Immature natural killer cell (primary cell): Measurements from ENCODE around the gene NCKAP5. TPM values are rescaled to one million over a fixed set of nuclear protein-coding genes. Genes with fewer than 3 reads are reported as not detected.

ENCODE experiments used
- DNase-seq, 3 donors: peaks; one replicate each; pipeline ENCODE4 v3.0.0; 2022; ENCODE audit warnings: mixed read lengths in 1 of 3
- H3K27ac Mint-ChIP-seq, 6 donors: one replicate each; pipeline ENCODE4 v1.8.0; 2020; ENCODE audit warnings: mixed read lengths in 6 of 6, mild to moderate bottlenecking in 5 of 6, inconsistent platforms in 4 of 6, moderate library complexity in 3 of 6
- H3K27me3 Mint-ChIP-seq, 3 donors: one replicate each; pipeline ENCODE4 v1.8.0; 2020 to 2021; ENCODE audit warnings: low read depth in 3 of 3, mild to moderate bottlenecking in 3 of 3, mixed read lengths in 3 of 3, moderate library complexity in 3 of 3, inconsistent platforms in 1 of 3
- H3K36me3 Mint-ChIP-seq, 3 donors: one replicate each; pipeline ENCODE4 v1.8.0; 2020; ENCODE audit warnings: mixed read lengths in 3 of 3, inconsistent platforms in 2 of 3, mild to moderate bottlenecking in 2 of 3
- H3K4me1 Mint-ChIP-seq, 2 donors: one replicate each; pipeline ENCODE4 v1.8.0; 2020; ENCODE audit warnings: inconsistent platforms in 2 of 2, mild to moderate bottlenecking in 2 of 2, mixed read lengths in 2 of 2, moderate library complexity in 1 of 2
- H3K4me3 Mint-ChIP-seq, 5 donors: one replicate each; pipeline ENCODE4 v1.8.0; 2020; ENCODE audit warnings: mild to moderate bottlenecking in 5 of 5, mixed read lengths in 5 of 5, inconsistent platforms in 3 of 5, moderate library complexity in 3 of 5
- H3K9me3 Mint-ChIP-seq, 6 donors: one replicate each; pipeline ENCODE4 v1.8.0; 2020; ENCODE audit warnings: mild to moderate bottlenecking in 6 of 6, mixed read lengths in 6 of 6, inconsistent platforms in 4 of 6, moderate library complexity in 3 of 6
- polyA plus RNA-seq, 3 donors: library from polyadenylated mRNA; unstranded; fragments of 300-500 nt; fragmentation: Illumina TruSeq; gene quantifications; one replicate each; pipeline ENCODE4 v1.2.3, GENCODE V29; 2021

Gene NCKAP5
- polyA plus RNA-seq, 3 donors from 2014 or later, result not detected

- Mint-ChIP-seq H3K36me3 (no peaks in the 10 kb centered on the region), H3K27ac (no peak overlapping the region), H3K4me1 (no peaks in the 10 kb centered on the region), H3K27me3 (no peaks in the 10 kb centered on the region), H3K9me3 (peaks cover 0 to 6% (median 2%) of the 10 kb centered on the region in 6 donors), H3K4me3 (no peak overlapping the region)
- DNase-seq, result no peak
Measured at GRCh38 chr2:133496501-133497269, 71.6 kb downstream of the NCKAP5 start.

- Mint-ChIP-seq H3K27me3 (peaks cover 0 to 3% (median 0%) of the 10 kb centered on the region in 3 donors), H3K36me3 (no peaks in the 10 kb centered on the region), H3K4me3 (no peak overlapping the region), H3K4me1 (no peaks in the 10 kb centered on the region), H3K27ac (no peak overlapping the region), H3K9me3 (peaks cover 0 to 11% (median 0%) of the 10 kb centered on the region in 6 donors)
- DNase-seq, result no peak
Measured at GRCh38 chr2:133495226-133495625, 73.0 kb downstream of the NCKAP5 start.

- H3K4me1 Mint-ChIP-seq, result no peaks in the 10 kb centered on the region
- peaks cover 0 to 3% (median 0%) of the 10 kb centered on the region in 3 donors for H3K27me3 Mint-ChIP-seq
- H3K36me3 Mint-ChIP-seq, result no peaks in the 10 kb centered on the region
- DNase-seq, result no peak
- no peak overlapping the region for H3K4me3 Mint-ChIP-seq
- peaks cover 0 to 8% (median 2%) of the 10 kb centered on the region in 6 donors for H3K9me3 Mint-ChIP-seq
- H3K27ac Mint-ChIP-seq, result no peak overlapping the region
Measured at GRCh38 chr2:133492719-133493380, 75.4 kb downstream of the NCKAP5 start.

- Mint-ChIP-seq H3K36me3 (no peaks in the 10 kb centered on the region), H3K4me1 (no peaks in the 10 kb centered on the region), H3K4me3 (no peak overlapping the region), H3K9me3 (peaks cover 0 to 13% (median 8%) of the 10 kb centered on the region in 6 donors), H3K27me3 (peaks cover 0 to 3% (median 0%) of the 10 kb centered on the region in 3 donors), H3K27ac (no peak overlapping the region)
- DNase-seq, result no peak
Measured at GRCh38 chr2:133490411-133490980, 77.8 kb downstream of the NCKAP5 start.

GRCh38 chr2:133489641-133490410 is 78.4 kb downstream of the NCKAP5 start:
- Mint-ChIP-seq H3K4me1 (no peaks in the 10 kb centered on the region), H3K27me3 (peaks cover 0 to 3% (median 0%) of the 10 kb centered on the region in 3 donors), H3K27ac (no peak overlapping the region), H3K9me3 (peaks cover 0 to 13% (median 8%) of the 10 kb centered on the region in 6 donors), H3K4me3 (no peak overlapping the region), H3K36me3 (no peaks in the 10 kb centered on the region)
- DNase-seq, result no peak

- Mint-ChIP-seq H3K27me3 (peaks cover 0 to 3% (median 0%) of the 10 kb centered on the region in 3 donors), H3K27ac (no peak overlapping the region), H3K4me1 (no peaks in the 10 kb centered on the region), H3K36me3 (no peaks in the 10 kb centered on the region), H3K4me3 (no peak overlapping the region), H3K9me3 (peaks cover 0 to 13% (median 7%) of the 10 kb centered on the region in 6 donors)
- DNase-seq, result no peak
Measured at GRCh38 chr2:133489146-133489545, 79.1 kb downstream of the NCKAP5 start.

- H3K9me3 Mint-ChIP-seq, result peaks cover 2 to 16% (median 7%) of the 10 kb centered on the region in 6 donors
- no peak overlapping the region for H3K4me3 Mint-ChIP-seq
- DNase-seq, result no peak
- H3K4me1 Mint-ChIP-seq, result no peaks in the 10 kb centered on the region
- H3K36me3 Mint-ChIP-seq, result no peaks in the 10 kb centered on the region
- peaks cover 0 to 4% (median 0%) of the 10 kb centered on the region in 3 donors for H3K27me3 Mint-ChIP-seq
- no peak overlapping the region for H3K27ac Mint-ChIP-seq
Measured at GRCh38 chr2:133486771-133487191, 81.5 kb downstream of the NCKAP5 start.

GRCh38 chr2:133485868-133486267 is 82.4 kb downstream of the NCKAP5 start:
- Mint-ChIP-seq H3K4me3 (no peak overlapping the region), H3K9me3 (peaks cover 5 to 21% (median 6%) of the 10 kb centered on the region in 6 donors), H3K27me3 (peaks cover 0 to 2% (median 1%) of the 10 kb centered on the region in 3 donors), H3K27ac (no peak overlapping the region), H3K36me3 (no peaks in the 10 kb centered on the region), H3K4me1 (no peaks in the 10 kb centered on the region)
- DNase-seq, result no peak

GRCh38 chr2:133484784-133485183 is 83.5 kb downstream of the NCKAP5 start:
- Mint-ChIP-seq H3K36me3 (no peaks in the 10 kb centered on the region), H3K9me3 (peaks cover 3 to 21% (median 5%) of the 10 kb centered on the region in 6 donors), H3K4me1 (no peaks in the 10 kb centered on the region), H3K27ac (no peak overlapping the region), H3K4me3 (no peak overlapping the region), H3K27me3 (peaks cover 0 to 2% (median 1%) of the 10 kb centered on the region in 3 donors)
- no peak for DNase-seq

GRCh38 chr2:133484106-133484505 is 84.2 kb downstream of the NCKAP5 start:
- H3K36me3 Mint-ChIP-seq, result no peaks in the 10 kb centered on the region
- H3K27ac Mint-ChIP-seq, result no peak overlapping the region
- no peaks in the 10 kb centered on the region for H3K4me1 Mint-ChIP-seq
- peaks cover 2 to 19% (median 5%) of the 10 kb centered on the region in 6 donors for H3K9me3 Mint-ChIP-seq
- H3K27me3 Mint-ChIP-seq, result peaks cover 0 to 2% (median 1%) of the 10 kb centered on the region in 3 donors
- no peak overlapping the region for H3K4me3 Mint-ChIP-seq
- no peak for DNase-seq

- no peak overlapping the region for H3K4me3 Mint-ChIP-seq
- H3K9me3 Mint-ChIP-seq, result peaks cover 2 to 17% (median 5%) of the 10 kb centered on the region in 6 donors
- no peak overlapping the region for H3K27ac Mint-ChIP-seq
- peaks cover 0 to 2% (median 1%) of the 10 kb centered on the region in 3 donors for H3K27me3 Mint-ChIP-seq
- H3K4me1 Mint-ChIP-seq, result no peaks in the 10 kb centered on the region
- H3K36me3 Mint-ChIP-seq, result no peaks in the 10 kb centered on the region
- DNase-seq, result no peak
Measured at GRCh38 chr2:133483181-133483580, 85.1 kb downstream of the NCKAP5 start.

GRCh38 chr2:133480707-133481429 is 87.4 kb downstream of the NCKAP5 start:
- Mint-ChIP-seq H3K4me1 (no peaks in the 10 kb centered on the region), H3K27me3 (peaks cover 0 to 2% (median 1%) of the 10 kb centered on the region in 3 donors), H3K27ac (no peak overlapping the region), H3K36me3 (no peaks in the 10 kb centered on the region), H3K9me3 (peaks cover 2 to 8% (median 4%) of the 10 kb centered on the region in 6 donors), H3K4me3 (no peak overlapping the region)
- no peak for DNase-seq

GRCh38 chr2:133477616-133477990 is 90.7 kb downstream of the NCKAP5 start:
- Mint-ChIP-seq H3K4me1 (no peaks in the 10 kb centered on the region), H3K36me3 (no peaks in the 10 kb centered on the region), H3K27me3 (peaks cover 0 to 2% (median 1%) of the 10 kb centered on the region in 3 donors), H3K9me3 (peaks cover 2 to 10% (median 7%) of the 10 kb centered on the region in 6 donors), H3K4me3 (no peak overlapping the region), H3K27ac (no peak overlapping the region)
- DNase-seq, result no peak
